HG02840 (cell line): ENCODE measurements around the gene ZNF248.
"Not testable (repeated sequence)": the region's sequence is repeated elsewhere in the genome, so short reads cannot be mapped to it uniquely, and the experiment has no call there.

Experiments
- ATAC-seq: cut with Tn5 transposase; IDR thresholded peaks from one replicate; pipeline ENCODE4 v1.9.1; 2021; ENCODE audit warnings: mild to moderate bottlenecking, moderate library complexity, moderate number of reproducible peaks; ENCODE audit not compliant: unreplicated experiment, low FRiP score

Gene ZNF248

DNA sequence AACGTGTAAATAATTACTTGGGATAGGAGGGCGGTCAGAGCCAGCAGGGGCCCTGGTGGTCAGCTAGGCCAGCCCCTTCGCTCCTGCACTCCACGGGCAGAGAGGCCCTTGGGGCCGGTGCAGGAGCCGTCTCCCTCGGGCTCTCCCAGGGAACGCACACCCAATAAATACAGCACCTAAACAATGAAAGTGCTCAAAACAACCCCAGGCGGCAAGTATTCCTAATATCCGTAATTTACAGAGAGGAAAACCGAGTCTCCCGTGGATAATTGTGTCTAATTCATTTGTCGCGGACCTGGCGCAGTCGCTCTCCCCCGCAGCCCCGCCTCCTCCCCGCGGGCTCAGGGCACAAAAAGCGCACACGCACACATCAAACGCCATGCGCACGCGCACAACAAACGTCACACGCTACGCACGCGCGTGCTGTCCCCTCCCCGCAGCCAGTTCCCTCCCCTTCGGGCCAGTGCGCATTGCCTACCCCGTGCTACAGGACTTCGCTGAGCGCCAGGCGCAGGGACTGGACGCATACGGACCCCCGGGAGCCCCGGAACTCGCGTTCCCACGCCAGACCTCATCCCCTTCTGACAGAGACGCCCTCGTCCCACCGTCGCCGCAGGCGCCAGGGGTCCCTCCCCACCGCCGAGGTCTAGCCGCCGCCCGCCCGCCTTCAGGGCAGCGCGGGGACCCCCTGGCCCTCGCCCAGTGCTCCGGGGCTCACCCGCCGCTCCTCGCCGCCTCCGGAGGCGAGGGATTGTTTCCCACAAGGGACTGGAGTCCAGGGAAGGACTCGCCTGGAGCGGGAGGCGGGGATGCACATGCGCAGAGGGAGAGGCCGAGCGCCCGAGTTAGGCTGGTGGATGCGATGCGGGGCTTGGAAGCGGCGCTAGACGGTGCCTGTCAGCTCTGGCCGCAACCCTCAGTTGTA is at the start of gene ZNF248:
ZNF248 (minus strand) TSS at position 324 of the 925 bp plus-strand sequence. CDS start 1,300 bp downstream, outside the sequence.
- peak; percentile 99 for ATAC-seq

DNA sequence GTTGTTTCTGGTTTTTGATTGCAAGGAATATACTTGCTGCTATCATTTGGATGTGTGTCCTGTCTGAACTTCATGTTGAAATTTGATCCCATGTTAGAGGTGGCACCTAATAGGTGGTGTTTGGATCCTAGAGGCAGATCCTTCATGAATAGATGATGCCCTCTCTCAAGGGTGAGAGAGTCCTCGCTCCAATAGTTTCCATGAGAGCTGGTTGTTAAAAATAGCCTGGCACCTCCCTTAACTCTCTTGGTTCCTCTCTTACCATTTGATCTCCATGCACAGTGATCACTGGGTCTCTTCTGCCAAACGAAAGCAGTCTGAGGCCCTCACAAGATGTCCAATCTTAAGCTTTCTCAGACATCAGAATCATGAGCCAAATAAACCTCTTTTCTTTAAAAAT is 49.0 kb upstream of the ZNF248 start:
- ATAC-seq = no peak

DNA sequence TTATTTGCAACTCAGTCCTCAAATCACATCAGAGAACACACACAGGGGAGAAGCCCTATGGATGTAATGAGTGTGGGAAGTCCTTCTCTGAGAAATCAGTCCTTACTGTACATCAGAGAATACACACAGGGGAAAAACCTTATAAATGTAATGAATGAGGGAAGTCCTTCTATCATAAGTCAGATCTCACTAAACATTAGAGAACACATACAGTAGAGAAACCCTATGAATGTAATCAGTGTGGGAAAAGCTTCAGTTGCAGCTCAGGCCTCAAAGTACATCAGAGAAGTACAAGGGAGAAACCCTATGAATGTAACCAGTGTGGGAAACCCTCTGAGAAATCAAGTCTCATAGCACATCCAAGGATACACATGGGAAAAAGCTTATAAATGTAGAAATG is 39.0 kb upstream of the ZNF248 start:
- no peak for ATAC-seq

DNA sequence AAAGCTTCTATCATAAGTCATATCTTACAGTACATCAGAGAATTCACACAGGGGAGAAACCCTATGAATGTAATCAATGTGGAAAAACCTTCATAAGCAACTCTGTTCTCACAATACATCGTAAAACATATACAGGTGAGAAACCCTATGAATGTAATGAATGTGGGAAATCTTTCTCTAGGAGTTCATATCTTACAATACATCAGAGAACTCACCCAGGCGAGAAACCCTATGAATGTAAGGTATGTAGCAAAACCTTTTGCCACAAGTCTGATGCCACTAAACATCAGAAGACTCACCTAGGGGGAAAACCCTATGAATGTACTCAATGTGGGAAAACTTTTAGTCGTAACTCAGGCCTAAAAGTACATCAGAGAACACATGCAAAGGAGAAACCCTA is 38.3 kb upstream of the ZNF248 start:
- ATAC-seq = no peak

DNA sequence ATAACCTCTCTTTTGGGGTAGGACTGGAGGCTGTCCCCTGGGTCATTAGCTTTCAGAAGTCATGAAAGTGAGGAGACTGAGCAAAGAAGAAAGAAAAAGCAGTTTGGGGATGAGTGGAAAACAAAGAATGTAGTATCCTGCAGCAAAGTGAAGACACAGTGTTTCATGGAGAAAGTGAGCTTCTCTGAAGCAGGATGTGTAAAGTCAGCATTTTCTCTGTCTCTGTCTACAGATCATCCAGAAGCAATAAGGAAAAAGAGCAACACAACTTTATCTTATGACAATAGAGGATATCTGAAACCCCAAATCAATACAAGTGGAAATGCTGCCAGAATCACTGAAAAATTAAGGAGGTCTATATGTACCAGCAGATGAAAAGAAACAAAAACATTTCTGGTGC is 28.4 kb upstream of the ZNF248 start:
- ATAC-seq = no peak

DNA sequence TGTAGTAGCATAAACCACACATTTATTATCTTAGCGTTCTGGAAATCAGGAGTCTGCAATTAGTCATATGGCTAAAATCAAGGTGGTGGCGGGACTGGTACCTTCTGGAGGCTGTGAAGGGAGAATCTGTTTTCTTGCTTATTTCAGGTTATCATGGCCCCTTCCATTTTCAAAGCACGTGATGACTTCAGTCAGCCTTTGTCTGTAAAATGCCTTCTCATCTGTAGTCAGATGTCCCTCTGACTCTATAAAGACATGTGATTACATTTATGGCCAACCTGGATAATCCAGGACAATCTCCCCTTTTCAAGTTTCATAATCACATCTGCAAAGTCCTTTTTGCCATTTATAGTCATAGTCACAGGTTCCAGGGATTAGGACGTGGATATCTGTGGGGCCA is 15.5 kb upstream of the ZNF248 start:
- ATAC-seq = no peak

DNA sequence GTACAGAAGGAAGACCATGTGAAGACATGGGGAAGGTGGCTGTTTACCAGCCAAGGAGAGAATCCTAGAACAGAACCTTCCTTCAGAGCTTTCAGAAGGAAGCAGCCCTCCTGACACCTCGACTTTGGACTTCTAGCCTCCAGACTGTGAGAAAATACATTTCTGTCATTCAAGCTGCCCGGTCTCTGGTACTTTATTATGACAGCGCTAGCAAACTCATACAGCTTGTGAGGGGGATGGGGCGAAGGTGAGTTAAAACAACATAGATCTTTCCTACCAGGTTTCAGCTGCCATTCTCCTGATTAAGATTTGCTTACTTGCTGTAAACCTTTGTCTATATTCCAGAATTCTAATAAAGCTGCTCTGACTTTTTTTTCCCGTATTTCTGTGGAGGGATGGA is 14.9 kb upstream of the ZNF248 start:
- ATAC-seq = no peak

DNA sequence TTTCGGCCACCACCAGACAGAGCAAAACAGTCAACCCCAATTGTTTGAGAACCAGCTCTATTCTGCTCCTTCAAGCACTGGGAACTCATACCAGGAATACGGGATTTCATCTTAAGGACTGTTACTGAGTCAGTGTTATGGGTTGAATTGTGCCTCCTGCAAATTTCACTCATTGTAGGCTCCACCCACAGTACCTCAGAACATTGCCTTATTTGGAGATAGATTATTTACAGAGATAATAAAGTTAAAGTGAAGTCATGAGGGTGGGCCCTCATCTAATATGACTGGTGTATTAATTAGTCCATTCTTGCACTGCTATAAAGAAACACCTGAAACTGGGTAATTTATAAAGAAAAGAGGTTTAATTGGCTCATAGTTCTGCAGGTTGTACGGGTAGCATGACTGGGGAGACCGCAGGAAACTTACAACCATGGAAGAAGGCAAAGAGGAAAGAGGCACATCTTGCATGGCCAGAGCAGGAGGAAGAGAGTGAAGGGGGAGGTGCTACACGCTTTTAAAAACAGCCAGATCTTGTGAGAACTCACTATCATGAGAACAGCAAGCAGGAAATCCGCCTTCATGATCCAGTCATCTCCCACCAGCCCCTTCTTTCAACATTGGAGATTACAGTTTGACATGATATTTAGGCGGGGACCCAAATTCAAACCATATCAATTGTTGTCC is 14.3 kb upstream of the ZNF248 start:
- no peak for ATAC-seq

DNA sequence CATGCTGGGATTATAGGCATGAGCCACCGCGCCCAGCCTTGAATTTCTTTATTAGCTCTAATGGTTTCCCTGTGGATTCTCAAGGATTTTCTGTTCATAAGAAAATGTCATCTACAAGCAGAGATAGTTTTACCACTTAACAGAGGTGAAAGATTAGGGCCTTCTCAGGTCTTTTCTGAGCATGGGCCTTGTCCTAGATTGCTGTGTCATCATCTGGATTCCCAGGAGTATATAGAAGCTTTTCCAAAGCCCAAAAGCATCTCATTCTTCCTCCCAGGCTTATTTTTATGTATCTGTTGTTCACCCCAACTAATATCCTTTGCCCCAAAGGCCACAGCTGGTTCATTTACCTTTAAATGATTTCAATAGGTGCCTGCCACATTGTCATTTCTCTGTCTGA is 13.7 kb upstream of the ZNF248 start:
- no peak for ATAC-seq

DNA sequence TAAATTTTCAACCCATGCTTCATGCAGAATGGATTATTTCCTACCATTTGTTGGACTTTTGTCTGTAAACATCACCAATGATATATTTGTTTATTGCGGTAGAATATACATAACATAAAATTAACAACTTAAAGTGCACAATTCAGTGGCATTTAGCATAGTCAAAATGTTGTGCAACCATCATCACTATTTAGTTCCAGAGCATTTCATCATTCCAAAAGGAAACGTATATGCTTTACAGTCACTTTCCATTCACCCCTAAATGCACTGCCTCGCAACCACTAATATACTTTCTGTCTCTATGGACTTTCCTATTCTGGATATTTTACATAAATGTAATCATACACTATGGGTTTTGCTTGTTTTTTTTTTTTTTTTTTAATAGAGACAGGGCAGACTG is 11.4 kb upstream of the ZNF248 start:
- no peak for ATAC-seq

DNA sequence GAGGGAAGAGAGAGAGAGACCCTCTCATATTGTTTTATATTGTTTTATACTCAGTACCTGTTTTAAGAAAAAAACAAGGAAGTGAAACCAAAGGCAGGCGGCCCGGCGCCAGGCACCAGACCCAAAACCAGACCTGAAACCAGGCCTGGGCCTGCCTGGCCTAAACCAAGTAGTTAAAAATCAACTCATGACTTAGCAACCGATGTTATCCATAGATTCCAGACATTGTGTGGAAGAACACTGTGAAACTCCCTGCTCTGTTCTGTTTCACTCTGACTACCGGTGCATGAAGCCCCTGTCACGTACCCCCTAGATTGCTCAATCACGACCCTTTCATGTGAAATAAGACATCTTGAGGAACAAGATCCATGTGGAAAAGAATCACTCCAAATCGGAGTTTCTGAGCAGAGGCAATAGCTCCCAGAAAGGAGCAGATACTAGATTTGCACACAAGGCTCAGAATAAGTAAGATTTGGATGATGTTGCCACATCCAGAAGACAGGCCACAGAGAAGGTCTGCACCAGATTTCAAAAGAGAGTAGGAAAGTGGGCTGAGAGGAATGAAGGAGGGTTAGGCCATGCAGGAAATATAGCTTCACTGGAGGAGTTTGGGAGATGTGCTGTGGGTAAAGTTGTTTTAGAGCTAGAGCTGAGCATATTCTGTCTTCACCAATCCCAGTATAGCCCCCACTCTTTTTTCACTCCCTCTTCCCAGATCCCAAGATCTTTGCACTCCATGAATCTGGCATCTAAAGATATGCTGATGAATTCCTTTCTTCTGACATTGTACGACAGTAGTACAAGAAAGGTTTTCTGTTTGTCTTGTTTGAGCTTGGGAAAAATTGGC is 8.8 kb upstream of the ZNF248 start:
- ATAC-seq = no peak

DNA sequence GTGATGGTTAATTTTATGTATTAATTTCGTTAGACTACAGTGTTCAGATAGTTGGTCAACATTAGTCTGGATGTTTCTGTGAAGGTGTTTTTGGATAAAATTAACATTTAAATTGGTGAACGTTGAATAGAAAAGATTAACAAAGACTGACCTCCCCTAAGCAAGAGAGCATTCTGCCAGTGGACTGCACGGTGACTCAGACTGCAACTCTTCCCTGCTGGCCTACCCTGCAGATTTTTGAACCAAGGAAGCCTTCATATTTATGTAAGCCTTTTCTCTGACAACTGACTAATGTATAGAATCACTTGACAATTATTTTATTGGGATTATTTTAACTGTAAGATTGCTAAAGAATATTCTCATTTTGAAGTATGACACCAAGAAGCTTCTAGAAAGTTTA is 7.9 kb upstream of the ZNF248 start:
- no peak for ATAC-seq

DNA sequence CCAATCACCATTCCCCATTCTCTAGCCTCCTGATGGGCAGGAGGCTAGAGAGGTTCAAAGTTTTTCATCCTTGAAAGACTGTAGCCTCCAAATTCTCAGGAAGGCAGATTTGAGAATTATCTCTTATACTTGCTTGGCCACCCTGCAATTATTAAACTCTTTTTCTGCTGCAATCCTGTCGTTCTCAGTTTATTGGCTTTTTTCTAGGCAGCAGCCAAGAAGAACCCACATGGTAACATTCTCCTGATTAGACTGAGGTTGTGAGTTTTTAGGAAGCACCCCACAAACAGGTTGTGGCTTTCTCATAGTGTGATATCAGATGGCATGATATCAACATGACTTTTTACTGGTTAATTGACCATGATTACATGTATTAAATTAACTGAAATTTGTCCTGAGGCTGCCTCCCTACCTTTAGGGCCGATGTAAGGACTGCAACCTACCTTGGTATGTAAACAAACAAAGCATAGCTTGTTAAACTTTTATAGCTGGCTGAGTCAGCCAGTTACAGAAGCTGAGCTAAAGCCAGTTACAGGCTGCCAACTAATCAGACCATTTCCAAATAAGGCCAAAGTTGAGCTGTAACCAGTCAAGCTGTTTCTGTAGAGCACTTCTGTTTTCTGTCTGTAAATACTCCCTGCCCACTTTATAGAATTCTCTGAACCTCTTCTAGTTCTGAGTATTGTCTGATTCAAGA is 3.2 kb upstream of the ZNF248 start:
- no peak for ATAC-seq

DNA sequence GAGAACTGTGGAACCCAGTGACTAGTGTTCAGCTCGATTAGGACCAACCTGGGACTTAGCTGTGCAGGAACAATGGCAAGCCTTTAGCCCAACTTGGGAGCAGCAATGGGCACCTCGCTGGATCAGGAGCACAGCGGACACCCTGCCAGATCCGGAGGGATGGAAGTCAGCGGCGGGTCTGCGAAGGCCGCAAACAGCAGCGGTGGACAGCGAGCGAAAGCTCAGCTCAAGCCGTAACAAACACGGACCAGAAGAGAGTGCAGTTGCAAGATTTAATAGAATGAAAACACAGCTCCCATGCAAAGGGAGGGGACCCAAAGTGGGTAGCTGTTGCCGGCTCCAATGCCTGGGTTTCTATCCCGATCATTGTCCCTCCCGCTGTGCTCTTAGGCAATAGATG is 1.9 kb upstream of the ZNF248 start:
- ATAC-seq = not testable (repeated sequence)

DNA sequence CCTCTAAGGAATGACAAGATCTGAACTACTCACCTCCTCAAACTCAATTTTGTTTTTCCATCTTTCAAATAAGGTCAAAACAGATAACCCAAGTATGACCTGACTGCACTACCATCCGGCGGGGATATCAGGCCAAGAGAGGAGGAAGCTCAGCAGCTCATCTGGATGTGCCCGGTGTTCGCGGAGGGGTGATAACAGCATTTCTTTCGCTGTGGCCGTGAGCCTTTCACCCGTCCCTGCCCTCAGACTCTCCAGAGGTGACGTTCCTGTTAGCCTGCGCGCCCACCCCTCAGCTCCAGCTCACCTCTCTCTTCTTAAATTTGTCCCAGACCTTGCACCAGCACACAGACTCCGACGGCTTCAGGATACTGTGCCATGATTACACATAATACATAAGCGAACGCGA is 526 bp downstream of the ZNF248 start:
- peak; percentile 9 for ATAC-seq

DNA sequence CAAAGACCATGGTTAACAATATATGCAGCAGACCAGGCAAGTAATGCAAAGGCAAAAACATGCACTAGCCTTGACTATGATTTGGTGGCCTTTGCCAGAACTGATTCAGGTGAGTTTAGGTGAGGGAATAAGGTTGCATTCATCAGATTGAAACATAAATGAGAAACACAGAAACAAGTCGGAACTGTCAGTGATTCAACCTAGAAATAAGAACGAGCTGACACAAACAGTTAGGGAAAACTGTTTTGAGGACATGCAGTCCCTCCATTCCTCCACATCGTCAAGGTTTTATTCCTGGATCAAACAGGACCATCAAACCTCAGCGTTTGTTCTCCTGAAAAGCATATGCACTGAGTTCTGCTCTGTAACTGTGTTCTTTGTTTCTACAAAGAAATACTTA is 1.8 kb downstream of the ZNF248 start:
- ATAC-seq = no peak

DNA sequence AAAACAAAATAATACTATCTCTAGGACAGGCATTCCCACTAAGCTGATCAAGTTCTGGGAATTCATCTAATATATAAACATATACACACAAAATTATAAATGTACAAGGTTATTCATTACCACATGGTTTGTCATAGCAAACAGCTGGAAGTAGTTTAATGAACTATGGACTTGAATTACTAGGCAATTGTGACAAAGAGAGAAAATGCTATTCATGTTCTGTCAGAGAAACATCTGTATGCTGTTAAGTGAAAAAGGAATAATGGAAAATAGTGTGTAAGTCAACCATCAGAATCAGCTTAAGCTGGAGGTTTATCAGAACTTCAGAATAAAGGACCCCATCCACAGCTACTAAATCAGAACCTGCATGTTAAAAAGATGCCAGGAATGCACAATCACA is 2.8 kb downstream of the ZNF248 start:
- no peak for ATAC-seq

DNA sequence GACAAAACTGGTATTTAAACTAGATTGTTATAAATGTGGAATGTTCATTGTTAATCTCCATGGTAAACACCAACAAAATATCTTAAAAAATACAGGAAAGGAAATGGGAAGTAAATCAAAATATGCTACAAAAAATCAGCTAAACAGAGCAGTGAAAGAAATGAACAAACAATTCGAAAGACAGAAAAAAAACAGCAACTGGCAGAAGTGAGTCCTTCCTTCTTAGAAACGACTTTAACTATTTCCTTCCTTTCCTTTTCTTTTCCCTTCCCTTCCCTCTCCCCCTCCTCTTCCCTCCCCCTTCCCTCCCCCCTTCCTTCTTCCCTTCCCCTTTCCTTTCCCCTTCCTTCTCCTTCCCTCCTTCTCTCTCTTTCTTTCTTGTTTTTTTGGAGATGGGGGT is 12.8 kb downstream of the ZNF248 start:
- ATAC-seq = no peak

DNA sequence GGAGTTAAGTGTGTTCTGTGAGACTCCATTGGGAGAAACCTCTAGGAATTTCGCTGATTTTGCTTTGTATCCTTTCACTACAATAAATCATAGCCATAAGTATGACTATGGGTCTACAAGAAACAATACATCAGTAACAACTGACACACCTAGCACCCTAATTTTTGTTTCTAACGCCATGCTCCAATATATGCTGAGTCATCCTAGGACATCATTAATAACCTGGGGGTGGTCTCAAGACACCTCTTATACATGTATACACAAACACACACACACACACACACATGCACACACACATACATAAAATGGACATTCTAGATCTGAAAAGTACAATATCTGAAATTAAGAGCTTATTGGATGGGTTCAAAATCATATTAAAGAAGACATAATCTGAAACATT is 18.2 kb downstream of the ZNF248 start:
- ATAC-seq = no peak
